ENCODE results near the gene HOMER2. TPM values are rescaled to one million over a fixed set of nuclear protein-coding genes. Genes with fewer than 3 reads are reported as not detected.
A peak's percentile ranks its signal among the peaks of the same experiment; 100 is the strongest.
"Not testable (repeated sequence)": the region's sequence is repeated elsewhere in the genome, so short reads cannot be mapped to it uniquely, and the experiment has no call there.

HOMER2 gene
- 29.3 and 32.1 TPM in 2 replicates for total RNA-seq

DNA sequence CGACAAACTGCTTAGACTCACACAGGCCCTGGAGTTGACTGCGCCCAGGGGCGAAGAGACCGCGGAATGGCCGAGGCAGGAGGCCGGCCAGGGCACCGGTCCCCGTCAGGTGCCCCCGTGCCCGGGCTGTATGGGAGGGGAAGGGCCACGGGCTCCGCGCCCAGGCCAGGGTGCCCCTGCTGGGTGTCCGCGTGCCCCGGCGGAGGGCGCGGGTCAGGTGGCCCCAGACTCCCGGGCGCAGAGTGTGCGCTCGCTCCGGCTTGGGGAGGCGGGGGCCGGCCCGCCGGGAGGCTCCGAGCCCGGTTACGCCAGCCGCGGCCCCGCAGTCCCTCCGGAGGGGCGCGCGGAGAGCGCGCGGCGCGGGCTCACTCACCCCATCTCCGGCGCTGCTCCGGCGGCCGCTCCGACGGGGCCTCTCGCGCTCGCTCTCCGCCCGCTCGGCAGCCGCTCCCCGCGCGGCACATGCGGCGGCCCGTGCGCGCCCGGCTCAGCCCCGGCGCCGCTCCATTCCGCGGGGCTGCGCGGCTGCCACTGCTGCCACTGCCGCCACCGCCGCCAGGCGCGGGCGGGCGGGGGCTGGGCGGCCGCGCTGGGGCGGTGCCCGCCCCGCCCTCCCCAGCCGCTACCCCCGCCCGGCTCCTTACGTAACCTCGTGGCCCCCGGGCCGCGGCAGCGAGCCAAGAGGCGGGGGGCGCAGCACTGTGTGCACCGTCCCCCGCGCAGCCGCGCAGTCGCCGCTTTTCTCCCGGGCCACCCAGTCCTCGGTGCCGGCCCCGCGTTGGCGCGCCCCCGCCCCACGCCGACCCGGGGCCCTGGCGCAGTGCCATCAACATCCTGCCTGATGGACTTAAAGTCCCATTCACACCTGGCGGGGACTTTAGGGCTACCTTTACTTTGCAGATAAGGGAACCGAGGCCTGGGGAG is at the start of gene HOMER2:
HOMER2 (minus strand) TSS at position 563 of the 924 bp plus-strand sequence; CDS start at position 378, 185 bp downstream.
- H3K4me3 Mint-ChIP-seq: peak within 1 kb of the TSS; percentile 67
- H3K9me3 Mint-ChIP-seq: no peaks in the 10 kb centered on the region
- H3K4me1 Mint-ChIP-seq: peaks cover 2% of the 10 kb centered on the region
- peak within 1 kb of the TSS; percentile 80 for H3K27ac Mint-ChIP-seq
- H3K36me3 Mint-ChIP-seq (ENCODE audit: low read depth): no peaks in the 10 kb centered on the region
- H3K27me3 Mint-ChIP-seq: peaks cover 19% of the 10 kb centered on the region
- DNase-seq: peak; percentile 75
- intact Hi-C loops (cut with micrococcal nuclease): loop anchor here (5.0 kb wide), 1 partner anchor 35 kb away; the partner anchor contains the start of gene RAMAC

GRCh38 chr15:83000672-83001031 is 48.1 kb upstream of the HOMER2 start:
- DNase-seq; H3K36me3 Mint-ChIP-seq (ENCODE audit: low read depth); H3K4me1 Mint-ChIP-seq; H3K27ac Mint-ChIP-seq; H3K9me3 Mint-ChIP-seq; H3K4me3 Mint-ChIP-seq; H3K27me3 Mint-ChIP-seq: not testable (repeated sequence)
- intact Hi-C loops (cut with micrococcal nuclease): loop anchor here (1.0 to 5.0 kb wide), 4 partner anchors 14 to 468 kb away; partner anchors contain the start of gene RAMAC

DNA sequence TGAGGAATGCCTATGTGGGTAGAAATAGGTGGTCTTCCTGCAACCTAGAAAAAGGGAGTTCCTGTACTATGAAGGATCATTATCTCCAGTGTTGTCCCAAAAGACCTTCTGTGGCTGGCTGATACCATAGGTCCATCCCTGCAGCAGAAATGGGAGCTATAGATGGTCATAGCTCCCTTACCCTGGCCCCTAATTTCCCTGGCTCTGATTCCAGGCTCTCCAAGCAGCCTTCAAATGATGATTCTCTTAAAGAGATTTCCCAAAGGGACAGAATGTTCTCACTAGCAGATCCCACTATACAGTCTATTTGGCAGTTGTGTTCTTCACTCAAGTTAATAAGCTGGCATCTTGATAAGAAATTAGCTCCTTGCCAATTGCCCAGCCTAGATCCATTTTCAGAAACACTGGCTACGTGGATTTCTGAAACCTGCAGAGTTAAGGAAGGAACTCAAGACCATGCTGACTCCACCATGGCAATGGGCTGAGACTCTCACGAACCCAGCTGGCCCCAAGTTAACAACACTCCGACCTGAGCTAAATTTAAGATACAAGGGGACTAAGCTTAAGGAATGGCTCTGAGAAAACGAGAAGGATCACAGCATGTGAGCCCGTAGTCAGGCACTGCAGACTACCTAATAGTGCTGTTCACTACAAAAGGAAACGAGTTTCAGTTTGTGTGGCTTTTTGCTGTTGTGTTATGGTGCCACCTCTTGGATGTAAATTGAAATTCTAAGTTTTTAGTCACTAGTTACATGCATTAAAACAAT is 47.6 kb upstream of the HOMER2 start:
- DNase-seq: peak; percentile 84
- Mint-ChIP-seq H3K4me3 (peak overlapping the region; percentile 73), H3K9me3 (no peaks in the 10 kb centered on the region), H3K27ac (no peak overlapping the region), H3K36me3 (ENCODE audit: low read depth) (no peaks in the 10 kb centered on the region), H3K4me1 (peaks cover 6% of the 10 kb centered on the region), H3K27me3 (no peaks in the 10 kb centered on the region)
- intact Hi-C loops (cut with micrococcal nuclease): loop anchor here (1.0 to 5.0 kb wide), 4 partner anchors 13 to 468 kb away; partner anchors contain the start of gene RAMAC

DNA sequence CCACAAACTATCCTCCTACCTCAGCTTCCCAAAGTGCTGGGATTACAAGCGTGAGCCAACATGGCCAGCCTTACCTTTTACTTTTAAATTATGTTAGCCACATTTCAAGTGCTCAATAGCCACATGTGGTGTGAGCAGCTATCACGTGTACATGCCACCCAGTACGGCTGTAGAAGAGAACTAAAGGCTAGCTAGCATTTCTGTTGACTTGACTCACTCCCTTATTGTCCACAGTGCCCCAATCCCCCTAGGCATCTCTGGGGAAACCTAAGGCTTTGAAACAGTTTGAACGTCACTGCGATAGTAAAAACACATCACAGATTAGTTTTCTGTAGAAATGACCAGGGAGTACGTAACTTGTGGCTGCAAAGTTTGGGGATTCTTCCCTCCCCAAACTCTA is 46.9 kb upstream of the HOMER2 start:
- no peak overlapping the region for H3K27ac Mint-ChIP-seq

GRCh38 chr15:82995938-82996337 is 43.4 kb upstream of the HOMER2 start:
- intact Hi-C loops (cut with micrococcal nuclease): no loop called here
- DNase-seq: no peak
- H3K27me3 Mint-ChIP-seq: no peaks in the 10 kb centered on the region
- H3K9me3 Mint-ChIP-seq: no peaks in the 10 kb centered on the region
- no peak overlapping the region for H3K27ac Mint-ChIP-seq
- peaks cover 3% of the 10 kb centered on the region for H3K36me3 Mint-ChIP-seq (ENCODE audit: low read depth)
- peaks cover 6% of the 10 kb centered on the region for H3K4me1 Mint-ChIP-seq
- no peak overlapping the region for H3K4me3 Mint-ChIP-seq

More for the DNA sequence above, 46.9 kb upstream of the HOMER2 start:
- Mint-ChIP-seq H3K4me1 (peaks cover 6% of the 10 kb centered on the region), H3K9me3 (no peaks in the 10 kb centered on the region), H3K27me3 (no peaks in the 10 kb centered on the region), H3K4me3 (no peak overlapping the region), H3K36me3 (ENCODE audit: low read depth) (no peaks in the 10 kb centered on the region)
- intact Hi-C loops (cut with micrococcal nuclease): no loop called here
- DNase-seq: no peak

DNA sequence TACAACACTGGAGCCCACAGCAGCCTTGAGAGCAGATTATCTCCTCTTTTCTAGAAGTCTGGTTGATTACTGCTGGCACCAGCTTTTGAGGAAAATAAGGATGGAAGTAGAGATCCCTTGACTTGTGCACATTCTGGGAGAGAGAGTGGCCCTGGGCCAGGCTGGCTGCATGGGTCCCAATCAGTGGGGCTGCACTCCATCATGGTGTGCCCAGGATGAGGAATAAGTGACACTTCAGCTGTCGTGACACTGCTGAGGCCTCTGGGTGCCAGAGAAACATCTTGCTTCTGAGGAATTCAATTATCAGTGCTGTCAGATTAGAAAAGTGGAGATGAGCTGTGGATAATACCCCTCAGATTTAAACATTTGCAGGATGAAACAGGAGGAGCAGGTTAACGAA is 42.6 kb upstream of the HOMER2 start:
- no peaks in the 10 kb centered on the region for H3K9me3 Mint-ChIP-seq
- peaks cover 7% of the 10 kb centered on the region for H3K36me3 Mint-ChIP-seq (ENCODE audit: low read depth)
- intact Hi-C loops (cut with micrococcal nuclease): no loop called here
- no peak overlapping the region for H3K4me3 Mint-ChIP-seq
- H3K27ac Mint-ChIP-seq: no peak overlapping the region
- H3K4me1 Mint-ChIP-seq: peaks cover 5% of the 10 kb centered on the region
- H3K27me3 Mint-ChIP-seq: no peaks in the 10 kb centered on the region
- no peak for DNase-seq

- Mint-ChIP-seq H3K36me3 (ENCODE audit: low read depth) (peaks cover 19% of the 10 kb centered on the region), H3K4me1 (peaks cover 4% of the 10 kb centered on the region), H3K4me3 (no peak overlapping the region), H3K27ac (no peak overlapping the region), H3K27me3 (no peaks in the 10 kb centered on the region), H3K9me3 (no peaks in the 10 kb centered on the region)
- intact Hi-C loops (cut with micrococcal nuclease): no loop called here
- DNase-seq: no peak
These were observed 40.6 kb upstream of the HOMER2 start for GRCh38 chr15:82993144-82993543.

DNA sequence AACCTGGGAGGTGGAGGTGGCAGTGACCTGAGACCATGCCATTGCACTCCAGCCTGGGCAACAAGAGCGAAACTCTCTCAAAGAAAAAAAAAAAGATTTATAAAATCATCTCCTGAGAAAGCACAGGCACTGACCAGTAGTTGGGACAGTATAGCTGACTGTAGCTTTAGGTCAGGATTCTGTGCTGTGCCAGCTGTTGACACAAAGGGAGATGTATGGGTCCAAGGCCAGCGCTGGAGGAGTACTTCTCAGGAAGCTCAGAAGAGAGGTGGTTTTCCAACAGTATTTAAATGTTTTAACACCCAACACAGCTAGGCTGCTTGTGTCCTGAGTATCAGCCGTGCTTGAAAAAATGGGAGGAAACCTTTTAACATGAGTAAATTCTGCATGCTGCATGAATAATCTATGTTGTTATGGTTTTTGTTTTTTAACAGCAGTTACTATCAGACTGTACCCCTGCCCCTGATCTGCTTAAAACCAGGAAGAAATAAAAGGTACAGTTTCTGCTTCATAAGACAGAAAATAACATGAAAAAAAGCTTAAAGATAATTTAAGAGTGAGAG is 40.0 kb upstream of the HOMER2 start:
- H3K27ac Mint-ChIP-seq: no peak overlapping the region

GRCh38 chr15:82986442-82986780 is 33.9 kb upstream of the HOMER2 start:
- Mint-ChIP-seq H3K27ac (peak overlapping the region; percentile 95), H3K27me3 (no peaks in the 10 kb centered on the region), H3K9me3 (no peaks in the 10 kb centered on the region), H3K36me3 (ENCODE audit: low read depth) (peaks cover 27% of the 10 kb centered on the region), H3K4me1 (peaks cover 27% of the 10 kb centered on the region), H3K4me3 (peak overlapping the region; percentile 97)
- no peak for DNase-seq
- intact Hi-C loops (cut with micrococcal nuclease): loop anchor here (1.0 to 5.0 kb wide), 6 partner anchors 14 to 444 kb away; partner anchors contain the start of genes HOMER2 and RPS17

More for the DNA sequence above, 40.0 kb upstream of the HOMER2 start:
- no peak overlapping the region for H3K4me3 Mint-ChIP-seq
- H3K27me3 Mint-ChIP-seq: no peaks in the 10 kb centered on the region
- no peaks in the 10 kb centered on the region for H3K9me3 Mint-ChIP-seq
- intact Hi-C loops (cut with micrococcal nuclease): no loop called here
- no peak for DNase-seq
- peaks cover 5% of the 10 kb centered on the region for H3K4me1 Mint-ChIP-seq
- H3K36me3 Mint-ChIP-seq (ENCODE audit: low read depth): peaks cover 23% of the 10 kb centered on the region

DNA sequence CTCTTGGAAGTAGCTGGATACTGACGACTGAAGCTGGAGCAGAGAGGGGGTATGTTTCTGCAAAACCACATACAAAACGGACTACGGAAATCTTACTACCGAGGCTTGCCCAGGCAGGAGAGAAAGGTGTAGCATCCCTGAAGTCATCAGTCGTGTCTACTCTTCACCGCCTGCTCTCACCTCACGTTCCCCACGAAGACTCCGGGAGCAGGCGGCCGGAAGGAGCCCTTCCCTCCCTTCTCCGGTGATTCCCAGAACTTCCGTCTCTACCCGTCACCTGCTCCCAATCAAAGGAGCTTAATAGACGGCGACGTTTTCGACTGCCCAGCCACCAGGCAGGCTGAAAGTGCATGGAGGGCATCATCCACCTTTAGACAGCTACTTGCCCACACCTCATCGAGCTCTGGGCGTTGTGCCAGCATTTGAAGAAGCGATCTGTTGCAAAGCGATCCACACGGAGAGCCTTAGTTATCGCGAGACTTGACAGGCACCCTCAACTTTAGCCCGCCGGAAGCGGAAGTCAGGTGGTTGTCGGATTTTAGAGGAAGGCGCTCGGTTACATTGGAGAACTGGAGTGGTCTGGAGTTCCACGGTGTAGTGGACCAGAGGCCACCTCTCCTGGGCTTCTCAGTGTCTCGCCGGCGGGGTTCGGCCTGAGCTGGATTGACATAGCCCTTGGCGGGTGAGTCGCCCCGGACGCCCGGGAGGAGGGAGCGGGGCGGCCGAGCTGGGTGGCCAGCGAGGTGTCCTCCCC is 33.3 kb upstream of the HOMER2 start, which contains the start of gene RAMAC:
RAMAC (plus strand) TSS at position 523 of the 754 bp plus-strand sequence. CDS start 2,809 bp downstream, outside the sequence.
- DNase-seq: peak; percentile 97
- Mint-ChIP-seq H3K4me1 (peaks cover 27% of the 10 kb centered on the region), H3K36me3 (ENCODE audit: low read depth) (peaks cover 27% of the 10 kb centered on the region), H3K4me3 (peak within 1 kb of the TSS; percentile 97), H3K9me3 (no peaks in the 10 kb centered on the region), H3K27me3 (no peaks in the 10 kb centered on the region), H3K27ac (peak within 1 kb of the TSS; percentile 95)
- intact Hi-C loops (cut with micrococcal nuclease): loop anchor here (1.0 to 5.0 kb wide), 6 partner anchors 15 to 444 kb away; partner anchors contain the start of genes HOMER2 and RPS17

GRCh38 chr15:82980981-82981380 is 28.5 kb upstream of the HOMER2 start:
- no peak overlapping the region for H3K27ac Mint-ChIP-seq
- intact Hi-C loops (cut with micrococcal nuclease): no loop called here
- peaks cover 16% of the 10 kb centered on the region for H3K4me1 Mint-ChIP-seq
- H3K4me3 Mint-ChIP-seq: no peak overlapping the region
- H3K36me3 Mint-ChIP-seq (ENCODE audit: low read depth): peaks cover 3% of the 10 kb centered on the region
- DNase-seq: no peak
- H3K9me3 Mint-ChIP-seq: no peaks in the 10 kb centered on the region
- H3K27me3 Mint-ChIP-seq: no peaks in the 10 kb centered on the region

GRCh38 chr15:82979726-82980125 is 27.2 kb upstream of the HOMER2 start:
- Mint-ChIP-seq H3K4me3 (no peak overlapping the region), H3K27me3 (peaks cover 7% of the 10 kb centered on the region), H3K36me3 (ENCODE audit: low read depth) (peaks cover 3% of the 10 kb centered on the region), H3K4me1 (peaks cover 6% of the 10 kb centered on the region), H3K27ac (no peak overlapping the region), H3K9me3 (no peaks in the 10 kb centered on the region)
- intact Hi-C loops (cut with micrococcal nuclease): no loop called here
- no peak for DNase-seq

- no peak for DNase-seq
- Mint-ChIP-seq H3K9me3 (no peaks in the 10 kb centered on the region), H3K36me3 (ENCODE audit: low read depth) (peaks cover 3% of the 10 kb centered on the region), H3K4me3 (no peak overlapping the region), H3K27me3 (peaks cover 7% of the 10 kb centered on the region), H3K4me1 (peaks cover 4% of the 10 kb centered on the region), H3K27ac (no peak overlapping the region)
- intact Hi-C loops (cut with micrococcal nuclease): no loop called here
These were observed 25.9 kb upstream of the HOMER2 start for GRCh38 chr15:82978438-82978837.
